ENCODE data around the gene TMEM106C.

The TMEM106C gene

GRCh38 chr12:47987411-47988072 is 24.1 kb downstream of the TMEM106C start:
- no peak overlapping the region for H3K4me3 ChIP-seq (ENCODE audit: low read depth, low read length)
- DNase-seq (ENCODE audit: low read depth), result no peak
- TF ChIP-seq, protein P1, sequence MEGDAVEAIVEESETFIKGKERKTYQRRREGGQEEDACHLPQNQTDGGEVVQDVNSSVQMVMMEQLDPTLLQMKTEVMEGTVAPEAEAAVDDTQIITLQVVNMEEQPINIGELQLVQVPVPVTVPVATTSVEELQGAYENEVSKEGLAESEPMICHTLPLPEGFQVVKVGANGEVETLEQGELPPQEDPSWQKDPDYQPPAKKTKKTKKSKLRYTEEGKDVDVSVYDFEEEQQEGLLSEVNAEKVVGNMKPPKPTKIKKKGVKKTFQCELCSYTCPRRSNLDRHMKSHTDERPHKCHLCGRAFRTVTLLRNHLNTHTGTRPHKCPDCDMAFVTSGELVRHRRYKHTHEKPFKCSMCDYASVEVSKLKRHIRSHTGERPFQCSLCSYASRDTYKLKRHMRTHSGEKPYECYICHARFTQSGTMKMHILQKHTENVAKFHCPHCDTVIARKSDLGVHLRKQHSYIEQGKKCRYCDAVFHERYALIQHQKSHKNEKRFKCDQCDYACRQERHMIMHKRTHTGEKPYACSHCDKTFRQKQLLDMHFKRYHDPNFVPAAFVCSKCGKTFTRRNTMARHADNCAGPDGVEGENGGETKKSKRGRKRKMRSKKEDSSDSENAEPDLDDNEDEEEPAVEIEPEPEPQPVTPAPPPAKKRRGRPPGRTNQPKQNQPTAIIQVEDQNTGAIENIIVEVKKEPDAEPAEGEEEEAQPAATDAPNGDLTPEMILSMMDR (IDR thresholded peaks at IDR 0.05; ENCODE audit: control insufficient read depth, extremely low read depth, insufficient read depth), result no peak

DNA sequence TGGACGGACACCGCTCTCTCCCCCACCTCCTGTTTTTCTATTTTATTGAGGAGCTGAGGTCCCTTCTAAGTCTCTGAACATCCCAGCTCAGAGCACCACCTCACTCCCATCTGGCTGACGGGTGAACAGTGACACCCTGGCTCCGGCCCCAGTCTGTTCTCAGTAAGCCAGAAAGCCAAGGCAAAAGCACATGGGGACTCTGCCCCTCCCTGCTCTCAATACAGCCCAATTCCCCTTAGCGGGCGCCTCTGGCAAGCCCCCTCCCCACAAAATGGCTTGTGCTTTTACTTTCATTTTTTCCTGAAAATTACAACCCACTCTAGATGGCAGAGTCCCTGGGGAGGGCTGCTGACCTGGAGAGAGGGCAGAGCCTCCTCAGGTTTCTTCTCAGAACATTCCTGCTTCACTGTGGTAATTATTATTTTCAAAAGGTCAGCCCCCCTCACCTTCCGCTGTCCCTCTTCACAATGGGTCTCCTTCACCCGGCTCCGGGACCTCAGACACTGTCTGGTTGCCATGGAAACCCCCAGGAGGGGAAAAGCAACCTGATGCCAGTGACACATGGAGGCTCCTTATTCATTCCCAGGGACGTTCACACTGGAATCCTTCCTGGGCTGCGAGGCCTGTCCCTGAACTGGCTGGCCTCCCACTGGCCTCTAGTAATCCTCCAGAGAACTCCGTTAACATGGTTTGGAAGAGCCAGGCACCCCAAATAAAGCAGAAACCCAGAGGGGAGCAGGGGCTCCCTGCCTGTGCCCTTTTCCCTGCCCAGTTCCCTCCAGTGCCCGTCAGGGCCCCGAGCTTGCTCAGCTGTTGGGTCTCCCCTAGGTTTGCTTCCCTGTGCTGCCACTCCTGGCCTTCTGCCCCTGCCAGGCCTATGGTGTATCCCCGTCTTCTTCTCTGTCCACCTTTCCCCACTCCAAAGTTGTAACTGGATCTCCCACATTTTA is 25.0 kb downstream of the TMEM106C start:
- DNase-seq (ENCODE audit: low read depth), result no peak
- no peak overlapping the region for H3K4me3 ChIP-seq (ENCODE audit: low read depth, low read length)
- TF ChIP-seq, protein P1 (IDR thresholded peaks at IDR 0.05; ENCODE audit: control insufficient read depth, extremely low read depth, insufficient read depth), result no peak

- TF ChIP-seq, protein P1 (IDR thresholded peaks at IDR 0.05; ENCODE audit: control insufficient read depth, extremely low read depth, insufficient read depth), result no peak
- DNase-seq (ENCODE audit: low read depth), result no peak
- H3K4me3 ChIP-seq (ENCODE audit: low read depth, low read length), result no peak overlapping the region
Observed at GRCh38 chr12:47989023-47989417, 25.6 kb downstream of the TMEM106C start.

GRCh38 chr12:47989666-47990065 is 26.3 kb downstream of the TMEM106C start:
- TF ChIP-seq, protein P1 (IDR thresholded peaks at IDR 0.05; ENCODE audit: control insufficient read depth, extremely low read depth, insufficient read depth), result no peak
- no peak for DNase-seq (ENCODE audit: low read depth)
- H3K4me3 ChIP-seq (ENCODE audit: low read depth, low read length), result no peak overlapping the region

DNA sequence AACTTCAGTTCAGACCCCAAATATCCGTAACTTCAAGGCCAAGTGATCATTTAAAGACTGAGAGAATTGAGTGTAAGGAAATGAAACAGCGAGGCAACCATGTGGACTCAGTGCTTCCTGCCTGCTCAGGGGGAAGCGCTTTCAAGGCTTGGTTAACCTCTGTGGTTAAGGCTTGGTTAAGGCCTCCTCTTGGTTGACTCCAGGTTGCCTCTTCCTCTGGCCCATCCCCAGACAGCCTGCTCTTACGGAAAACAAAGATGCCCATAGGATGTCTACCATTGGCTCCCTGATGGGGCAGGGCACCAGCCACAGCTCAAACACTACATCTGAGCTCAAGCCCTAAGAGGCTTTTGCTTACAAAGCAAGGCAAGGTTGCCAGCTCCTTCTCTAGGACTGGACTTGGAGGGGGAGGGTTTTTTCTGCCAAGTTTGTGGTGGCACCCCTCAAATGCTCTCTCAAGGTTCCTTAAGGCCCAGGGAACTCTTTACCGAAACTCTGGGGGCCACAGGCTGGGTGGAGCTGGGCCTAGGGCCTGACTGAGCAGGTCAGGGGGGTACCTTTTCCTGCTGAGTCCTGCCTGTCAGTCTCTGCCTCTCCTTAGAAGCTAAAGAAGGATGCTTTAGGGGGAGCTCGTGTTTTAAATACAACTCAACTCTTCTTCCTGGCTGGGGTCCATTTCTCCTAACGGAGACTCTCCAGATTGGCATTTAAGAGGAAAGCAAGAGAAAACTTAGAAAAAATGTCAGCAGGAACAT is 27.1 kb downstream of the TMEM106C start:
- H3K4me3 ChIP-seq (ENCODE audit: low read depth, low read length), result no peak overlapping the region
- no peak for DNase-seq (ENCODE audit: low read depth)
- TF ChIP-seq, protein P1 (IDR thresholded peaks at IDR 0.05; ENCODE audit: control insufficient read depth, extremely low read depth, insufficient read depth), result no peak

GRCh38 chr12:47991106-47992061 is 28.0 kb downstream of the TMEM106C start:
- DNase-seq (ENCODE audit: low read depth), result no peak
- TF ChIP-seq, protein P1 (IDR thresholded peaks at IDR 0.05; ENCODE audit: control insufficient read depth, extremely low read depth, insufficient read depth), result no peak

More at GRCh38 chr12:47991106-47992061, 28.0 kb downstream of the TMEM106C start:
- no peak overlapping the region for H3K4me3 ChIP-seq (ENCODE audit: low read depth, low read length)
